ENCODE measurements around the gene ATP8A2. TPM values are rescaled to one million over a fixed set of nuclear protein-coding genes. Genes with fewer than 3 reads are reported as not detected.
"Not testable (repeated sequence)": the region's sequence is repeated elsewhere in the genome, so short reads cannot be mapped to it uniquely, and the experiment has no call there.

Gene ATP8A2
- total RNA-seq, 1 donor from 2014 or later, result 47.3 TPM

DNA sequence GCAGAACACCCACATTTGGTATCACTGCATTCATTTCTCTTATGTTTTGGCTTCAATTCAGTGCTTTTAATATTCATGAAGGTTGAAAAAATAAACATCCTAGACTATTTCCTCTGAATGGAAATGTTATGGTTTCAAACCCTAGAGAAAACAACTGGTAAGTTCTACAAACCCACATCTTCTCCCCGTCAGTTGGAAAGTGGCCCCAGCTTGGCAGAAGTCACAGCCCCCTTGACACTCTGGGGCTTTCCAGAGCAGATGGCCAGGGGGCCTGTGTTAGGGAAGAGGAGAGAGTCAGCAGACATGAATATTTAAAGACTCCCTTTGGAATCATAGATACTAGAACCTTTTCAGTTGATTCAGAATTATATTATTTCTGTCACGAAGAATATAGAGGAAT is 556.2 kb downstream of the ATP8A2 start:
- no peak for DNase-seq

GRCh38 chr13:25928941-25929505 is 557.2 kb downstream of the ATP8A2 start:
- no peak for DNase-seq

GRCh38 chr13:25929816-25930215 is 558.0 kb downstream of the ATP8A2 start:
- no peak for DNase-seq

GRCh38 chr13:25930653-25931052 is 558.9 kb downstream of the ATP8A2 start:
- DNase-seq, result no peak

DNA sequence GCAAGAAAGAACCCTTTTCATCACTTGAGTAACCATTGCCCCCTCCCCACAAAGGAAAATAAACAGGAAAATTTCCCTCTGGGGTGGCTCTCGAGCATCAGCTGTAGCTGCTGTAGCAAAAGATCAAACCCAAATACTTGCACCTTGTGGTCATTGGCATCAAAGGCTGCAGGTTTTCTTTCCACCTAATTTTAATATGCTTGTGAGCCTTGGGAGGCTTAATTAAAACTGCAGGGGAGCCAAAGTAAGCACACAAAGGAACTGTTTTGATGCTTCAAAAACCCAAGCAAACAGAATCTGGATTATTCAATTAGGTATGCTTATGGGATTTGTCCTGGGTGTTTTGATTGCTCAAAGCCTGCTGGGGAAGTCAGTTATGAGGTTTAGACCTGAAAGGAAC is 560.6 kb downstream of the ATP8A2 start:
- DNase-seq, result no peak

DNA sequence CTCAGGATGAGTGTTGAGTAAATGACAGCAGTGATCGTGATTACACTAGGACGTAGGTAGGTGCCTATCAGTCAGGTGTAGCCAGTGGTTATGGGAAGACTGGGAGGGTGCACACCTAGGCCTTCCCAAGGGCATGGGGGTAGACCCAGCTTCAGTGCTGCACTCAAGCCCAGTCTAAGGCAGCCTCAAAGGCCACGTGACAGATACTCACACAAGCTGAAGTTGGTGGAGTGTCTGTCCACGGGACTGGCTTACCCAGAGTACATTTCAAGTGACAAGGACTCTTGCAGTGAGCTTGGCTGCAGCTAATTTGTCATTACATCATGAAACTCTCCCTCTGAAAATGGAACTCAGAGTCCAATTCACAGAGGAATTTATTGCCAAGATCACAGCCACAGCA is 561.7 kb downstream of the ATP8A2 start:
- no peak for DNase-seq

GRCh38 chr13:25934127-25934526 is 562.4 kb downstream of the ATP8A2 start:
- DNase-seq, result no peak

GRCh38 chr13:25939961-25940687 is 568.4 kb downstream of the ATP8A2 start:
- no peak for DNase-seq

GRCh38 chr13:25943081-25943480 is 571.3 kb downstream of the ATP8A2 start:
- no peak for DNase-seq

- DNase-seq, result no peak
Measured at GRCh38 chr13:25943658-25944057, 571.9 kb downstream of the ATP8A2 start.

- no peak for DNase-seq
Measured at GRCh38 chr13:25945596-25945995, 573.8 kb downstream of the ATP8A2 start.

GRCh38 chr13:25946321-25946720 is 574.5 kb downstream of the ATP8A2 start:
- DNase-seq, result no peak

DNA sequence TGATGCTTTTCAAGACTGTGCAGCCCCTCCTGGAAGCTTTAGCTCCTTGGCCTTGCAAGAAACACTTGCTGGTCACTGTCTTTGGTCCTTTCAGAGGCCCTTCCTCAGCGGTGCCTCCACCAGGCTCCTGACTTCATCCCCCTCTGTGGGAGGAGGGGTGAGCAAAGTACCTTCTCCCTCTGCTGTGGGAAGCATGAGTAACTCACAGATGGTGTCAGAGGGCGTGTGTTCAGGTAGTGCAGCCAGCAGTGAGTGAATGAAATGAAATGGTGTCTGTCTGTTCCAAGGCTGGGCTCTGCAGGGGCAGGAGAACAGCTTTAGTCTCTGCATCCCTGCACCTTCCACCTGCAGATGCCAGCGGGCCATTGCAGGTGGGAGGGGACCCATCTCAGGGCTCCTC is 577.1 kb downstream of the ATP8A2 start:
- no peak for DNase-seq

DNA sequence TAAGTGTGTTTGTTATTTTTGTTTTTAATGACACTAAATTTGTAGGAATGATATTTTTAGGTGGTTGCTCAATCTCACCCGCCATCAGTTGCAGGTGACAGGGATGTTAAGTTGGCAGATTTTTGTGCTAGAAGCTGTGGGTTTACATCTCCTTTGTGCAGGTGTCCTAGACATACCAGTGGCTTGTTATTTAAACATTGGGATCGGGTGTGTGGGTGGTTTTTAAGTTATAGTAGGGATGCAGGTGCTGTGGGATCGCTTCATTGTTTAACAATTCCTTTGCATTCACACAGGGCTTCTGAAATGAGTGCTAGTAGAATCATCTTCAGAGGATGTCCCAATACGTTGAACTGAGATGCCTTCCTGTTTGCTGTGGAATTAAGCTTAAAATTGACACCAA is 580.1 kb downstream of the ATP8A2 start:
- no peak for DNase-seq

DNA sequence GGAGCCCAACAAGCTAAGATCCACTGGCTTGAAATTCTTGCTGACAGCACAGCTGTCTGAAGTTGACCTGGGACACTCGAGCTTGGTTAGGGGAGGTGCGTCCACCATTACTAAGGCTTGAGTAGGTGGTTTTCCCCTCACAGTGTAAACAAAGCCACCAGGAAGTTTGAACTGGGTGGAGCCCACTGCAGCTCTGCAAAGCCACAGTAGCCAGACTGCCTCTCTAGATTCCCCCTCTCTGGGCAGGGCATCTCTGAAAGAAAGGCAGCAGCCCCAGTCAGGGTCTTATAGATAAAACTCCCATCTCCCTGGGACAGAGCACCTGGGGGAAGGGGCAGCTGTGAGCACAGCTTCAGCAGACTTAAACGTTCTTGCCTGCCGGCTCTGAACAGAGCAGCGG is 582.3 kb downstream of the ATP8A2 start:
- not testable (repeated sequence) for DNase-seq

- not testable (repeated sequence) for DNase-seq
Measured at GRCh38 chr13:25954943-25955342, 583.2 kb downstream of the ATP8A2 start.

DNA sequence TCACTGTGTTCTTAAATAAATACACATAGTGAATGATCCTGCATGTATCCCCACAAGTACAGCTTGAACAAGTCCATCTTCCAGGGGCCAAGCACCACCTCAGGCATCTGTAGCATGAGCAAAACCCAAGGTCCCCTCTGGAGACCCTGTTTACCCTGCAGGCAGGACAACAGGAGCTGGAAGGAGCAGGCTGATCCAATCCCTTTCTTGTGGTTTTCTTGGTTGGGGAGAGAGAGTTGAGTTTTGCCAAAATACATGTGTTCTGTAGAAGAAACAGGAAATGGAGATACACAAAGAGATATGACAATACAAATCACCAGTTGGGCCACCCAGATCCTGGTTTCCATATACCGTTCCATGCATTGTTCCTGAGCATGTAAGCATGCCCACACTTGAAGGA is 587.2 kb downstream of the ATP8A2 start:
- DNase-seq, result no peak

- no peak for DNase-seq
Measured at GRCh38 chr13:25961294-25961693, 589.5 kb downstream of the ATP8A2 start.

GRCh38 chr13:25963674-25964073 is 591.9 kb downstream of the ATP8A2 start:
- no peak for DNase-seq

- no peak for DNase-seq
Measured at GRCh38 chr13:25965596-25965995, 593.8 kb downstream of the ATP8A2 start.

DNA sequence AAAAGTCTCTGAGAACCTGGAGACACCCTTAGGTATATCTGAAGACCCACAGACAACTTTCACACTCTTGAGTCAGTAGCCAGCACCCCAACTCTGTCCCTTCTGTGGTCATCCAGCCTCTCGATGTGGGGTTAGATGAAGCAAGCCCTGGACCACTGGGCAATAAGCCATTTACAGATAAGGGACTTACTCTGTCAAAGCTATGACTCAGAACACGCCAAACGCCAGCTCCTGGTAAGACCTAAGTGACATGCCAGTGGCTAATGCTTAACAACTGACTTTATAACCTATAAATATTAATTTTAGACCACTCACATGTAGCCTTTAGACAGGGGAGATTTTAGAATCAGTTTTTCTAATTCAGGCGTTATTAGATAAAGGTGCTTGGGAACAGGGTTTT is 594.3 kb downstream of the ATP8A2 start:
- DNase-seq, result no peak

DNA sequence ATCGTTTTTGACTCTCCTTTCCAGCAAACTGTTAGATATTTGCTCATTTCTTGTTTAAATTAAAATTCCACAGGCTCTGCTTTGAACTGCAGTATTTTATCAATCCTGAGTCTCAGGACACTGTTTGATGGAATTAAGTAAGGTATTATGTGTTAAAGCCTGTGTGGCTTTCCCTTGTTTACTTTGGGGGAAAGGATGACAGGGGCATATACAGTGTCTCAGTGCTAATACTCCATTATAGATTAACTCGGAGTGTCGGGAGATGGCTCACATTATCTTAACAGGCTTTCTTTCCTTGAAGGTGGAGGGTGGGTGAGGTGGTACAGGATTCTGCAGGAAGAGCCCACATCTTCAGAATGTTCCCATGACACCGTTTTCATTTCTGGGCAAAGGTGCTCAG is 595.4 kb downstream of the ATP8A2 start:
- DNase-seq, result no peak

GRCh38 chr13:25971047-25971446 is 599.3 kb downstream of the ATP8A2 start:
- no peak for DNase-seq

DNA sequence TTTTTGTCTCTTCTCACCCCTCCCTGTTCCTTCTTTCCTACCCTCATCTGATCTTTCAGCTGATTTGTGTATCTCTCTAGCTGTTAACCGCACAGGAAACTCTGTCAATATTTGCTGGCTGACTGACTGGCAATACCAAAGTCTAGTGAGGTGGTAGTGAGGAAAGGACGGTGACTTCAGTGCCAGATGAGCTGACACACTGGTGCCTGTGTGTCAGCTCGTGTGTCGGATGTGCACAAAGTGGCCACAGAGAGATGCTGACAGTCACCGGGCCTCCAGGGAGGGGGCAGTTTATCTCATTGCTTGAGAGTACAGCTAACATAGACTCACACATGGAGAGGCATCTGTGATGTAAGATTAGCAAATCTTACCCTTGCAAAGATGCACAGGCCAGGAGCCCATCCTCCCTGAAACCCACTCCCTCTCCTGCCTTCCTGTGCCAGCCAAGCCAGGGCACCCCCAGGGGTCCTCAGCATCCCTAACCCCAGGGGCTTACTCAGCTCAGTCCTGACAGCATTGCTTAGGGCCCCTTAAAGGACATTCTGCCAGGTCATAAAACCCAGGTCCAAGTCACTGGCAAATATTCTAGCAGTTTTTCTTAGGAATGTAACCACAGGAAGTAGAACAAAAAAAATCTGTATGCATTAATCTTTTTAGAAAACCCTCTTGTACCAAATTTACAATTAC is 599.8 kb downstream of the ATP8A2 start:
- DNase-seq, result no peak
